Effector memory CD8-positive, alpha-beta T cell (primary cell): ENCODE results near the gene FUT1.
A peak's percentile ranks its signal among the peaks of the same experiment; 100 is the strongest.

Experiments
- ATAC-seq: fragments of 150-1000 bp; cut with Tn5 transposase; replicated peaks from 2 replicates; pipeline ENCODE4 v1.10.0; 2021; ENCODE audit warnings: mild to moderate bottlenecking, moderate library complexity
- DNase-seq, 3 experiments: peaks; one replicate each; pipeline ENCODE4 v3.0.0; 2021
- H3K27ac Mint-ChIP-seq, 2 donors: one replicate each; pipeline ENCODE4 v1.8.0; 2022; ENCODE audit warnings: mild to moderate bottlenecking in 2 of 2, mixed read lengths in 2 of 2, moderate library complexity in 2 of 2
- H3K27me3 Mint-ChIP-seq, 2 donors: one replicate each; pipeline ENCODE4 v1.8.0; 2022; ENCODE audit warnings: mixed read lengths in 2 of 2
- H3K36me3 Mint-ChIP-seq: one replicate; pipeline ENCODE4 v1.8.0; 2022; ENCODE audit warnings: mild to moderate bottlenecking, moderate library complexity, mixed read lengths; ENCODE audit not compliant: insufficient read depth
- H3K4me1 Mint-ChIP-seq, 2 donors: one replicate each; pipeline ENCODE4 v1.8.0; 2022; ENCODE audit warnings: low read depth in 2 of 2, mixed read lengths in 2 of 2
- H3K4me3 Mint-ChIP-seq, 2 donors: one replicate each; pipeline ENCODE4 v1.8.0; 2022; ENCODE audit warnings: mild to moderate bottlenecking in 2 of 2, mixed read lengths in 2 of 2, moderate library complexity in 2 of 2
- H3K9me3 Mint-ChIP-seq, 2 donors: one replicate each; pipeline ENCODE4 v1.8.0; 2022; ENCODE audit warnings: mixed read lengths in 2 of 2

FUT1 gene

GRCh38 chr19:48757089-48757675 lies 4.7 kb upstream of the FUT1 start:
- ATAC-seq = no peak
- Mint-ChIP-seq H3K4me1 (peaks cover 10 to 11% of the 10 kb centered on the region in 2 donors), H3K27ac (no peak overlapping the region), H3K36me3 (no peaks in the 10 kb centered on the region), H3K9me3 (no peaks in the 10 kb centered on the region), H3K4me3 (no peak overlapping the region), H3K27me3 (peaks cover 42 to 67% of the 10 kb centered on the region in 2 donors)
- no peak for DNase-seq

- ATAC-seq = no peak
- no peak overlapping the region for H3K4me3 Mint-ChIP-seq
- no peaks in the 10 kb centered on the region for H3K9me3 Mint-ChIP-seq
- no peaks in the 10 kb centered on the region for H3K36me3 Mint-ChIP-seq
- peaks cover 37 to 67% of the 10 kb centered on the region in 2 donors for H3K27me3 Mint-ChIP-seq
- peaks cover 13 to 14% of the 10 kb centered on the region in 2 donors for H3K4me1 Mint-ChIP-seq
- no peak overlapping the region for H3K27ac Mint-ChIP-seq
- no peak for DNase-seq
Observed at GRCh38 chr19:48756686-48757085, 4.2 kb upstream of the FUT1 start.

GRCh38 chr19:48756212-48756611 lies 3.8 kb upstream of the FUT1 start:
- no peak overlapping the region for H3K4me3 Mint-ChIP-seq
- H3K36me3 Mint-ChIP-seq = no peaks in the 10 kb centered on the region
- no peaks in the 10 kb centered on the region for H3K9me3 Mint-ChIP-seq
- H3K27ac Mint-ChIP-seq = no peak overlapping the region
- peaks cover 36 to 67% of the 10 kb centered on the region in 2 donors for H3K27me3 Mint-ChIP-seq
- ATAC-seq (no peak), DNase-seq (no peak)
- peaks cover 13 to 14% of the 10 kb centered on the region in 2 donors for H3K4me1 Mint-ChIP-seq

GRCh38 chr19:48755787-48756186 lies 3.3 kb upstream of the FUT1 start:
- no peak overlapping the region for H3K4me3 Mint-ChIP-seq
- ATAC-seq = no peak
- no peak for DNase-seq
- H3K4me1 Mint-ChIP-seq = peaks cover 13 to 14% of the 10 kb centered on the region in 2 donors
- no peak overlapping the region for H3K27ac Mint-ChIP-seq
- H3K36me3 Mint-ChIP-seq = no peaks in the 10 kb centered on the region
- H3K27me3 Mint-ChIP-seq = peaks cover 36 to 67% of the 10 kb centered on the region in 2 donors
- no peaks in the 10 kb centered on the region for H3K9me3 Mint-ChIP-seq

- H3K4me3 Mint-ChIP-seq = no peak within 1 kb of the TSS
Observed at GRCh38 chr19:48755084-48755641, 2.7 kb upstream of the FUT1 start, which contains the start of gene FGF21. Gene FGF21 (plus strand): TSS chr19:48755524. CDS start chr19:48756237, 713 bp downstream.

GRCh38 chr19:48751845-48752495 lies 471 bp downstream of the FUT1 start:
- H3K27me3 Mint-ChIP-seq = peaks cover 34 to 79% of the 10 kb centered on the region in 2 donors
- H3K4me3 Mint-ChIP-seq = peak overlapping the region; percentile 73 to 76
- ATAC-seq (no peak), DNase-seq (no peak)
- peaks cover 8 to 14% of the 10 kb centered on the region in 2 donors for H3K4me1 Mint-ChIP-seq
- H3K9me3 Mint-ChIP-seq = no peaks in the 10 kb centered on the region
- H3K36me3 Mint-ChIP-seq = peaks cover 3% of the 10 kb centered on the region
- no peak overlapping the region for H3K27ac Mint-ChIP-seq

More at GRCh38 chr19:48755084-48755641, 2.7 kb upstream of the FUT1 start, which contains the start of gene FGF21:
- DNase-seq = no peak
- Mint-ChIP-seq H3K27ac (no peak within 1 kb of the TSS), H3K4me1 (peaks cover 8 to 14% of the 10 kb centered on the region in 2 donors), H3K9me3 (no peaks in the 10 kb centered on the region), H3K27me3 (peaks cover 35 to 67% of the 10 kb centered on the region in 2 donors), H3K36me3 (no peaks in the 10 kb centered on the region)
- ATAC-seq = no peak

GRCh38 chr19:48750771-48751504 lies 1.5 kb downstream of the FUT1 start:
- H3K4me3 Mint-ChIP-seq = peak overlapping the region; percentile 24 to 52
- DNase-seq = no peak
- H3K4me1 Mint-ChIP-seq = peaks cover 8 to 17% of the 10 kb centered on the region in 2 donors
- H3K9me3 Mint-ChIP-seq = no peaks in the 10 kb centered on the region
- no peak for ATAC-seq
- no peak overlapping the region for H3K27ac Mint-ChIP-seq
- H3K27me3 Mint-ChIP-seq = peaks cover 40 to 81% of the 10 kb centered on the region in 2 donors
- peaks cover 3% of the 10 kb centered on the region for H3K36me3 Mint-ChIP-seq

GRCh38 chr19:48750351-48750750 lies 2.1 kb downstream of the FUT1 start:
- Mint-ChIP-seq H3K4me3 (no peak overlapping the region), H3K4me1 (peaks cover 10 to 18% of the 10 kb centered on the region in 2 donors), H3K27ac (no peak overlapping the region), H3K9me3 (no peaks in the 10 kb centered on the region), H3K27me3 (peaks cover 46 to 81% of the 10 kb centered on the region in 2 donors), H3K36me3 (peaks cover 3% of the 10 kb centered on the region)
- ATAC-seq (no peak), DNase-seq (no peak)

- H3K4me1 Mint-ChIP-seq = peaks cover 10 to 18% of the 10 kb centered on the region in 2 donors
- DNase-seq (no peak), ATAC-seq (no peak)
- H3K27me3 Mint-ChIP-seq = peaks cover 42 to 77% of the 10 kb centered on the region in 2 donors
- H3K27ac Mint-ChIP-seq = no peak overlapping the region
- H3K36me3 Mint-ChIP-seq = peaks cover 3% of the 10 kb centered on the region
- no peak overlapping the region for H3K4me3 Mint-ChIP-seq
- H3K9me3 Mint-ChIP-seq = no peaks in the 10 kb centered on the region
Observed at GRCh38 chr19:48749571-48750198, 2.8 kb downstream of the FUT1 start.

GRCh38 chr19:48746738-48747575 lies 5.5 kb downstream of the FUT1 start, which contains the start of gene IZUMO1:
Gene IZUMO1 (minus strand): TSS chr19:48746909. CDS start chr19:48745859, 1,050 bp downstream.
- H3K27me3 Mint-ChIP-seq = peaks cover 25 to 64% of the 10 kb centered on the region in 2 donors
- DNase-seq = peak; percentile 34 to 46 (median 38)
- peaks cover 2 to 6% of the 10 kb centered on the region in 2 donors for H3K4me1 Mint-ChIP-seq
- H3K9me3 Mint-ChIP-seq = no peaks in the 10 kb centered on the region
- H3K4me3 Mint-ChIP-seq = no peak within 1 kb of the TSS
- ATAC-seq = peak; percentile 77
- no peak within 1 kb of the TSS for H3K27ac Mint-ChIP-seq
- H3K36me3 Mint-ChIP-seq = peaks cover 3% of the 10 kb centered on the region

- no peak for DNase-seq
- Mint-ChIP-seq H3K4me1 (peaks cover 6% of the 10 kb centered on the region in 2 donors), H3K36me3 (peaks cover 3% of the 10 kb centered on the region), H3K9me3 (no peaks in the 10 kb centered on the region), H3K4me3 (no peak overlapping the region), H3K27me3 (peaks cover 20 to 56% of the 10 kb centered on the region in 2 donors), H3K27ac (no peak overlapping the region)
- ATAC-seq = no peak
Observed at GRCh38 chr19:48746110-48746509, 6.3 kb downstream of the FUT1 start.
